H54 (cell line): ENCODE results near the gene GNS.
A peak's percentile ranks its signal among the peaks of the same experiment; 100 is the strongest.

Source experiments
- DNase-seq: peaks from one replicate; pipeline ENCODE4 v3.0.0; 2011; ENCODE audit warnings: low spot score, mixed read lengths; ENCODE audit not compliant: insufficient read length
- FAIRE-seq: peaks from 3 replicates; lab custom pipeline; 2011; peaks lifted over from hg19 to GRCh38; lab: Jason Lieb, UNC
- POLR2A ChIP-seq: IDR thresholded peaks from 2 replicates; pipeline ENCODE4 v1.6.1; 2011; ENCODE audit warnings: low read depth, mild to moderate bottlenecking, low read length

Gene GNS

GRCh38 chr12:64737539-64737938 is 21.7 kb downstream of the GNS start:
- DNase-seq (no peak), FAIRE-seq (no peak)
- TF ChIP-seq POLR2A: no peak

GRCh38 chr12:64736771-64737170 is 22.4 kb downstream of the GNS start:
- no peak for DNase-seq
- FAIRE-seq: no peak
- no peak for TF ChIP-seq POLR2A

GRCh38 chr12:64735442-64735841 is 23.8 kb downstream of the GNS start:
- DNase-seq: no peak
- no peak for FAIRE-seq
- no peak for TF ChIP-seq POLR2A

- no peak for TF ChIP-seq POLR2A
- DNase-seq (peak; percentile 68), FAIRE-seq (peak; percentile 100)
These were observed 25.3 kb downstream of the GNS start for GRCh38 chr12:64733857-64734256.

- FAIRE-seq: no peak
- no peak for TF ChIP-seq POLR2A
- no peak for DNase-seq
These were observed 27.5 kb downstream of the GNS start for GRCh38 chr12:64731683-64732082.

GRCh38 chr12:64730588-64730969 is 28.6 kb downstream of the GNS start:
- FAIRE-seq (peak; percentile 27), DNase-seq (no peak)
- TF ChIP-seq POLR2A: no peak

- TF ChIP-seq POLR2A: no peak
- FAIRE-seq: no peak
These were observed 29.2 kb downstream of the GNS start for GRCh38 chr12:64729909-64730587.

GRCh38 chr12:64724201-64724745 is 34.9 kb downstream of the GNS start:
- DNase-seq: no peak
- no peak for FAIRE-seq
- no peak for TF ChIP-seq POLR2A

More at GRCh38 chr12:64729909-64730587, 29.2 kb downstream of the GNS start:
- no peak for DNase-seq

- TF ChIP-seq POLR2A: no peak
- DNase-seq (no peak), FAIRE-seq (no peak)
These were observed 35.6 kb downstream of the GNS start for GRCh38 chr12:64723630-64724029.

- FAIRE-seq (no peak), DNase-seq (no peak)
These were observed 36.4 kb downstream of the GNS start for GRCh38 chr12:64722835-64723234.

GRCh38 chr12:64720884-64721283 is 38.3 kb downstream of the GNS start:
- DNase-seq (no peak), FAIRE-seq (no peak)
- TF ChIP-seq POLR2A: no peak

More at GRCh38 chr12:64722835-64723234, 36.4 kb downstream of the GNS start:
- TF ChIP-seq POLR2A: no peak

- TF ChIP-seq POLR2A: no peak
- DNase-seq (no peak), FAIRE-seq (no peak)
These were observed 40.6 kb downstream of the GNS start for GRCh38 chr12:64718649-64719048.

- FAIRE-seq (no peak), DNase-seq (no peak)
- TF ChIP-seq POLR2A: no peak
These were observed 42.3 kb downstream of the GNS start for GRCh38 chr12:64716839-64717455.

- DNase-seq (no peak), FAIRE-seq (no peak)
- no peak for TF ChIP-seq POLR2A
These were observed 42.8 kb downstream of the GNS start for GRCh38 chr12:64716371-64716770.
